ENCODE data around the gene SPRN.

SPRN gene

GRCh38 chr10:133403359-133403758 is 21.1 kb downstream of the SPRN start:
- no peak for DNase-seq (ENCODE audit: low spot score)

GRCh38 chr10:133401981-133402725 is 22.3 kb downstream of the SPRN start:
- no peak for TF ChIP-seq CTCF (IDR thresholded peaks at IDR 0.05; ENCODE audit: extremely low read depth, missing control alignments)
- no peak for DNase-seq (ENCODE audit: low spot score)

More at GRCh38 chr10:133403359-133403758, 21.1 kb downstream of the SPRN start:
- TF ChIP-seq CTCF (IDR thresholded peaks at IDR 0.05; ENCODE audit: extremely low read depth, missing control alignments) = no peak

- TF ChIP-seq CTCF (IDR thresholded peaks at IDR 0.05; ENCODE audit: extremely low read depth, missing control alignments) = no peak
- no peak for DNase-seq (ENCODE audit: low spot score)
Observed at GRCh38 chr10:133401500-133401899, 22.9 kb downstream of the SPRN start.

GRCh38 chr10:133400624-133401424 is 23.6 kb downstream of the SPRN start:
- TF ChIP-seq CTCF (IDR thresholded peaks at IDR 0.05; ENCODE audit: extremely low read depth, missing control alignments) = no peak
- peak; percentile 73 for DNase-seq (ENCODE audit: low spot score)

GRCh38 chr10:133399123-133399601 is 25.3 kb downstream of the SPRN start:
- TF ChIP-seq CTCF (IDR thresholded peaks at IDR 0.05; ENCODE audit: extremely low read depth, missing control alignments) = no peak
- no peak for DNase-seq (ENCODE audit: low spot score)

GRCh38 chr10:133397938-133398337 is 26.5 kb downstream of the SPRN start:
- DNase-seq (ENCODE audit: low spot score) = no peak
- no peak for TF ChIP-seq CTCF (IDR thresholded peaks at IDR 0.05; ENCODE audit: extremely low read depth, missing control alignments)

- no peak for TF ChIP-seq CTCF (IDR thresholded peaks at IDR 0.05; ENCODE audit: extremely low read depth, missing control alignments)
- no peak for DNase-seq (ENCODE audit: low spot score)
Observed at GRCh38 chr10:133396035-133396624, 28.3 kb downstream of the SPRN start.

Measured in GM20000 (cell line).